Stimulated activated CD8-positive, alpha-beta memory T cell treated with anti-CD3 and anti-CD28 coated beads, Interleukin-15, amount 100 ng/mL, for 48 hours (primary cell): ENCODE measurements around the gene RARA.

Source experiments
- DNase-seq, 2 donors: peaks; one replicate each; pipeline ENCODE4 v3.0.0-alpha.2; 2020; ENCODE audit warnings: low read depth in 2 of 2

Gene RARA

DNA sequence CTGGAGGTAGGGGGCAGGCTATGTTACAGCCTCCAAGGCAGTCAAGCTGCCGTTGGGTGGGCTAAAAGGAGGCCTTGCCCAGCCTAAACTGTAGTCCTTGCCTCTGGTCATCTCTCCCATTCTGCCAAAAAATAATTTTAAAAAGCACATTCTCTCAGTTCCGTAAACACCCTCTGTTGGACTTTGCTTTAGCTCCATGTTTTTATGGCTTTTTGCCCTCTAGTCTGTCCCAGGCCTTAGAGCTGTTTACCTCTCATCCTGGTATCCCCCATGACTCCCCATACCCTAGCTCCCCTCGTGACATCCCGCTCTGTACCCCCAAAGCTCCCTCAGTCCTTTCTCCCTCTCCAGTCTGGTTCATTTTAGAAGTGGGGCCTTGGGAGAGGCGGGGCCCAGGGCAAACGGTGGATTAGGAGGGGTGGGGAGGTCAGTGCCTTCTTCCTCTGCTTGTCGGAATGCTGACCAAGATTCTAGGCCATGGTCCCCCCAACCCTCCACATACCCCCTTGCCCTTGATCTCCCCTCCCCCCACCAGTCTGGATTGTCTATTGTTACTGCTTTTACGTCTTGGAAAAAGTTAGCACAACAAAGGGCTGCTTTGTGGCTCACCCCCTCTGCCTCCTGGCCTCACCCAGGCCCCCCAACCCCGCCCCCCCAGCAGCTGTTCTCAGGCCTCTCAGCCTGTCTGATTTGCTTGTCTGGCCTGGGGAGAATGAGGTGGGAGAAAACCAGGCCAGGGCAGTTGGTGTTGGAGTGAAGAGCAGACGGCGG, 37.2 kb downstream of the RARA start:
- no peak for DNase-seq

GRCh38 chr17:40346765-40347158, 37.8 kb downstream of the RARA start:
- no peak for DNase-seq

- DNase-seq: no peak
Observed at GRCh38 chr17:40347319-40348135, 38.5 kb downstream of the RARA start.

- no peak for DNase-seq
Observed at GRCh38 chr17:40348136-40348504, 39.1 kb downstream of the RARA start.

- no peak for DNase-seq
Observed at GRCh38 chr17:40348562-40349476, 39.8 kb downstream of the RARA start.

GRCh38 chr17:40349477-40349894, 40.5 kb downstream of the RARA start:
- DNase-seq: no peak

DNA sequence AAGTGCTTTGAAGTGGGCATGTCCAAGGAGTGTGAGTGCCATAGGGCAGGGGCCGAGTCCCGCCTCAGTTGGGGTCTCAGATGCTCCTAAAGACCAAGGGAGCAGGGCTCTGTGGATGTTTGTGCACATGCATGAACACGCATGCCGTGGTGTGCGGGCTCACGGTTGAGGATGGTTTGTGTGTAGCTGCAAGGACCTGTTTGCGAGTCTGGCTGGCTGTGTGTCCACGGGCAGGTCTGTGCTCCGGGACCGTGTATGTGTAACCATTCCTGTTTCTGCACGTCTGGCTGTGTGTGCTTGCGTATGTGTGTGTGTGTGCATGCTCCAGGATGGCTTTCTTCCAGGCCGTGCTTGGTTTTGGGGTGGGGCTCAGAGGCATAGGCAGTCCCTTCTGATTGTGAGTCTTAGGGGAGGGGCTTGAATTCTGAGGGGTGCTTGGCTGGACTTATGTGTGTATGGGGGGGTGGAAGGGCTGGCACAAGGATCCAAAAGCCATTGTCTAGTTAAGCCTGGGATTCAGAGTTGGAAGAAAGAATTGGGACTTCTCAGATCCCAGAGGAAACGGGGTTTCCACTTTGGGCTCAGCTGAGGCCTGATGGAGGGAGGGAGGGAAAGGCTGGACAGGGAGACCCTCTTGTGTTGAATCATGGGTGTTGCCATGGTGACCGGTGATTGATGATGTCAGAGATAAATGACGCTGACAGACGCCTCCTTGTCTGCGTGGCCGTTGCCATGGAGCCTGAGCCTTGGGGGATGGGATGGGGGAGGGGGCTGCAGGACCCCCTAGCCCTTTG, 41.1 kb downstream of the RARA start:
- no peak for DNase-seq

DNA sequence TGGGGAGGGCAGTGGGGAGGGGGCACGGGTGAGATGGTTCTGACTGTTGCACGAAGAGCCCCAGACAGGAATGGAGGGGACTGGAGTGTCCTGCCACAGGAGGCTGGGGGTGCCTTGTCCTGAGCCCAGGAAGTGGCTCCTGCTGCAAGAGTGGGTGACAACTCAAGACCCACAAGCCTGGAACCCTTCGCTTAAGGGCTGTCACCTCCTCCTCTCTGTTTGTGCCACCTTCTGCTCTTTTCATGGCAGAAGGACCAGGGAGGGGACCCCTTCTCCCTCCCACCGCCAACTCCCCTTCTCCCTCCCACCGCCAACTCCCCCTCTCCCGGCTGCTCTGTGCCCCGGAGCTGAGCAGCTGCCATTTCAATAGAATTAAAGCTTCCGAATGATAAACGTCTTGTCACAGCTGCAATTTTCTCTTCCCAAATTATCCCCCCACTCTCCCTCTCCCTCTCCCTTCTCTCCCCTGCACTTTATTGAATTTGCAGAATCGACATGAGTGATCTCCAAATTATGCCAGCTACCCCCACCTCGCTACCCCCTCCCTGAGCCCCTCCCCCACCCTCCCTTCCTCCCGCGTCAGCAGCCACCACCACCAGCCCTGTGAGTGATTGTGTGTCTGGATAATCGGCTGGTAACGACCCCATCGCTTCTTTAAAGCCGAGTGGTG, 41.8 kb downstream of the RARA start:
- DNase-seq: no peak

GRCh38 chr17:40351359-40352236, 42.6 kb downstream of the RARA start:
- DNase-seq: no peak

GRCh38 chr17:40352237-40352778, 43.3 kb downstream of the RARA start:
- no peak for DNase-seq

- no peak for DNase-seq
Observed at GRCh38 chr17:40352779-40353394, 43.9 kb downstream of the RARA start.

DNA sequence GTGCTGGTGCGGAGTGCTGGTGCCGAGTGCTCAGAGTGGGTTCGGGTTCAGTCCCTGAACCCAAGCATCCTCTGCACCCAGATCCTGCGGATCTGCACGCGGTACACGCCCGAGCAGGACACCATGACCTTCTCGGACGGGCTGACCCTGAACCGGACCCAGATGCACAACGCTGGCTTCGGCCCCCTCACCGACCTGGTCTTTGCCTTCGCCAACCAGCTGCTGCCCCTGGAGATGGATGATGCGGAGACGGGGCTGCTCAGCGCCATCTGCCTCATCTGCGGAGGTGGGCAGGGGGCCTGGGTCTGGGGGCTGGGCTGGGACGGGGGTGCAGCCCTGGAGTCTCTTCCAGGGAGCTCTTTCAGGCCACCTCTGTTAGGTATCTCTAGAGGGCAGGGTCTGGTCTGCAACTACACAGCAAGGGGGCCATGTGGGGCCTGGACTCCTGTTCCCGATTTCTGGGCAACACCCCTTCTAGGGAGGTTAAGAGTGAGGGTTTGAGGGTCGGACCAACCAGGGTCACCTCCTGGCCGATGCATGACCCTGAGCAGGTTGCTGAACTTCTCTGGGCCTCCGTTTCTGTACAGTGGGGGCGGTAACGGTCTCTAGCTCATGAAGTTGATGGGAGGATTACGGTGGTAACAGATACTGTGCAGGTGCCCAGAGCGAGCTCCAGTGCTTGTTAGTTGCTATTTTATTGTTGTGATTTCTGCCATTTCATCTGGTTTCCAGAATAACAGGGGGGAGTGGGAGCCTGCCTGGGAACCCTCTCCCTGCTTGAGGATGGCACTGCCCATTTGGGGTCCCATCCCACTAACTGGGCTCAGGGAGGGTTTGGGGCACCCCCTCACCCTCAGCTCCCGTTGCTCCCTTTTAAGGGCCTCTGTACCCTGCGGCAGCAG, 45.5 kb downstream of the RARA start:
- no peak for DNase-seq

DNA sequence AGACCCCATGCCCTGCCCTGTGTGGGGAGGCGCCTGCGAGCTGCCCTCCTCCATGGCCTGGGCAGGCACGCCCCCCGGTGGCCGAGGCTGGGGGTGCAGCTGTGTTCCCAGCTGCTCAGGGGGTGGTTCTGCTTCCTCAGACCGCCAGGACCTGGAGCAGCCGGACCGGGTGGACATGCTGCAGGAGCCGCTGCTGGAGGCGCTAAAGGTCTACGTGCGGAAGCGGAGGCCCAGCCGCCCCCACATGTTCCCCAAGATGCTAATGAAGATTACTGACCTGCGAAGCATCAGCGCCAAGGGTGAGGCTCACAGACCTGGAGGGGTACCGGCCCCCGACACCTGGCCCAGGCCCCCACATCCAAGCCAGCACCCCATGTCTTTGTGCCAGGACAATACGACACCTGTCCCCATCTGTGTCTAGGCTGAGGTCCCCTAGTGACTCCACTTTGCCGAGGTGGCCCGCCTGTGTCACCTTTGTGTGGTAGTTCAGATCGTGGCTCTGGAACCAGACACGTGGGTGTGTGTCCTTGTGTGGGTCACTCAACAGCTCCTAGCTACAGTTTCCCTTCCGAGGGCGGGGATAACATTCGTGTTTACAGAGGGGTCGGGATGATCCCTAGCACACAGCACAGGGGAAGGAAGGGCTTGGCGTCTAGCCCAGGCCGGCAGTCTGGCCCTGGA, 46.3 kb downstream of the RARA start:
- DNase-seq: peak; percentile 60 to 62

- DNase-seq: no peak
Observed at GRCh38 chr17:40355804-40356758, 47.1 kb downstream of the RARA start.

DNA sequence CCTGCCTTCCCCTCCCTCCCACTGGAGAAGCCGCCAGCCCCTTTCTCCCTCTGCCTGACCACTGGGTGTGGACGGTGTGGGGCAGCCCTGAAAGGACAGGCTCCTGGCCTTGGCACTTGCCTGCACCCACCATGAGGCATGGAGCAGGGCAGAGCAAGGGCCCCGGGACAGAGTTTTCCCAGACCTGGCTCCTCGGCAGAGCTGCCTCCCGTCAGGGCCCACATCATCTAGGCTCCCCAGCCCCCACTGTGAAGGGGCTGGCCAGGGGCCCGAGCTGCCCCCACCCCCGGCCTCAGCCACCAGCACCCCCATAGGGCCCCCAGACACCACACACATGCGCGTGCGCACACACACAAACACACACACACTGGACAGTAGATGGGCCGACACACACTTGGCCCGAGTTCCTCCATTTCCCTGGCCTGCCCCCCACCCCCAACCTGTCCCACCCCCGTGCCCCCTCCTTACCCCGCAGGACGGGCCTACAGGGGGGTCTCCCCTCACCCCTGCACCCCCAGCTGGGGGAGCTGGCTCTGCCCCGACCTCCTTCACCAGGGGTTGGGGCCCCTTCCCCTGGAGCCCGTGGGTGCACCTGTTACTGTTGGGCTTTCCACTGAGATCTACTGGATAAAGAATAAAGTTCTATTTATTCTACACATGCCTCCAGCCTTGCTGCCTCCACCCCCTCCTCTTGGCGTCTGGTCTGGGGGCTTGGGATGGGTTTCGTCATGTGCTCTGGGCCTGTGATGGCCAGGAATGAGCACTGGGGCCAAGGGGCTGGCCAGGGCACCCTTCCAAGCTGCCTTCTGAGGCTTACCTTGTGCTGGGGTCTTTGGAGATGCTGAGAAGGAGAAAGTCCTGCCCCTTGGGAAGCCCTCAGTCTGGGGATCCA, 48.3 kb downstream of the RARA start:
- no peak for DNase-seq
